ENCODE data around the gene VWA1. TPM values are rescaled to one million over a fixed set of nuclear protein-coding genes. Genes with fewer than 3 reads are reported as not detected.

VWA1 gene
- total and polyA plus RNA-seq, 12 donors = 10.8 to 52.8 (median 14.2) TPM

- no peak for TF ChIP-seq CTCF (IDR thresholded peaks at IDR 0.05)
- 81 to 86% methylated on average over 7 of the region's 7 CpGs for WGBS, 2 donors
Observed at GRCh38 chr1:1423245-1423597, 12.3 kb upstream of the VWA1 start.

GRCh38 chr1:1424707-1425106, 10.8 kb upstream of the VWA1 start:
- H3K4me3 ChIP-seq = no peak overlapping the region
- no peak for ATAC-seq
- TF ChIP-seq CTCF (IDR thresholded peaks at IDR 0.05) = no peak
- H3K9me3 ChIP-seq = no peaks in the 10 kb centered on the region
- peaks cover 0 to 44% (median 11%) of the 10 kb centered on the region in 7 donors for H3K27me3 ChIP-seq
- WGBS, 2 donors = 81 to 89% methylated on average over 15 of the region's 15 CpGs
- no peaks in the 10 kb centered on the region for H3K36me3 ChIP-seq
- intact Hi-C loops (cut with DNase I) = no loop called here
- H3K27ac ChIP-seq = no peak overlapping the region
- peaks cover 4 to 32% (median 13%) of the 10 kb centered on the region in 9 donors for H3K4me1 ChIP-seq
- DNase-seq = no peak

More at GRCh38 chr1:1423245-1423597, 12.3 kb upstream of the VWA1 start:
- Histone ChIP-seq H3K27ac (peak overlapping the region in 2 of 10 donors; percentile 3 to 34), H3K36me3 (no peaks in the 10 kb centered on the region), H3K27me3 (peaks cover 0 to 35% (median 11%) of the 10 kb centered on the region in 7 donors), H3K4me3 (no peak overlapping the region), H3K4me1 (peaks cover 0 to 23% (median 8%) of the 10 kb centered on the region in 9 donors), H3K9me3 (no peaks in the 10 kb centered on the region)
- ATAC-seq = no peak
- DNase-seq = no peak
- intact Hi-C loops (cut with DNase I) = no loop called here

GRCh38 chr1:1425426-1425752, 10.1 kb upstream of the VWA1 start:
- no peak overlapping the region for H3K27ac ChIP-seq
- intact Hi-C loops (cut with DNase I) = no loop called here
- TF ChIP-seq CTCF (IDR thresholded peaks at IDR 0.05) = no peak
- H3K4me3 ChIP-seq = no peak overlapping the region
- H3K27me3 ChIP-seq = peaks cover 0 to 45% (median 11%) of the 10 kb centered on the region in 7 donors
- WGBS, 2 donors = 75 to 81% methylated on average over 12 of the region's 12 CpGs
- no peak for ATAC-seq
- H3K9me3 ChIP-seq = no peaks in the 10 kb centered on the region
- no peak for DNase-seq
- peaks cover 7 to 38% (median 19%) of the 10 kb centered on the region in 9 donors for H3K4me1 ChIP-seq
- H3K36me3 ChIP-seq = no peaks in the 10 kb centered on the region

GRCh38 chr1:1425753-1426495, 9.6 kb upstream of the VWA1 start:
- DNase-seq = no peak
- ATAC-seq = no peak
- WGBS, 2 donors = 39 to 54% methylated on average over 33 of the region's 33 CpGs

More at GRCh38 chr1:1425753-1426495, 9.6 kb upstream of the VWA1 start:
- H3K4me1 ChIP-seq = peaks cover 12 to 38% (median 20%) of the 10 kb centered on the region in 9 donors
- intact Hi-C loops (cut with DNase I) = no loop called here
- peaks cover 0 to 42% (median 11%) of the 10 kb centered on the region in 7 donors for H3K27me3 ChIP-seq
- no peak overlapping the region for H3K27ac ChIP-seq
- H3K9me3 ChIP-seq = no peaks in the 10 kb centered on the region
- no peaks in the 10 kb centered on the region for H3K36me3 ChIP-seq
- H3K4me3 ChIP-seq = no peak overlapping the region
- no peak for TF ChIP-seq CTCF (IDR thresholded peaks at IDR 0.05)

Data from heart right ventricle (tissue), 16 donors.